ENCODE results near the gene RPP14.

The RPP14 gene

DNA sequence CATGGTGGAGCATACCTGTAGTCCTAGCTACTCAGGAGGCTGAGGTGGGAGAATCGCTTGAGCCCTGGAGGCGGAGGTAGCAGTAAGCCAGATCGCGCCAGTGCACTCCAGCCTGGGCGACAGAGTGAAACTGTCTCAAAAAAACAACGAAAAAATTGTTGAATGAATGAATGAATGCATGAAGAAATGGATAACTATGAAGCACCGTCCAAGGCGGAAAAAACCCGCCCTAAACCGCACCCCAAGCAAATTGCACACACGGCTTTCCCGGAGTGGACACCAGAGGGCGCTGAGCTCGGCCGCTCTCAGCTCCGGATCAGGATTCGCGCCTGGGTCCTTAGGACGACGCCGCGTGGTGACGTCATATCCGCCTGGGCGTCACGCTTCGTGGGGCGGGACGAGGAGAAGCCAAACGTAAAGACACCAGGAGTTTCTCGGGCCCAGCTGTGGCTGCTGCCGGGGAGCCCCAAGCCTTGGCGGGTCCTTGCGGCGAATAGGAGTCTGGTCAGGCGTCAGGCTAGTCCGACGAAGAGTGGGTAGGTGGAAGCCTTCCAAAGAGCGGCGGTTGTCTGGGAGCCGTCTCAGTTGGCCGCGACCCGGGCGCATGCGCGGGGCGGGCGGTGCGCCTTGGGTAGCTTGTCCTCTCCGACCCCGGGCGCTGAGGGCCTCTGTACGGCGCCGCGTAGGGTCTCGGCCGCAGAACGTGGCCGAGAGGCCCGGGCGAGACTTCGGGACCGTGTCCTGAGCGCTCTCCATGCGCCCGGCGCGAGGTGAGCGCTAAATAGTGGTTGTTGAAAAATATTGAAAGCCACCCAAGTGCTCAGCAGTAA lies at the start of gene RPP14, which contains the start of gene HTD2:
Gene RPP14 (plus strand): TSS at position 364 of the 830 bp plus-strand sequence. CDS start 4,085 bp downstream, outside the sequence.
Gene HTD2 (plus strand): TSS at position 639 of the 830 bp plus-strand sequence. CDS start 11,094 bp downstream, outside the sequence.
- TF ChIP-seq, protein P1, sequence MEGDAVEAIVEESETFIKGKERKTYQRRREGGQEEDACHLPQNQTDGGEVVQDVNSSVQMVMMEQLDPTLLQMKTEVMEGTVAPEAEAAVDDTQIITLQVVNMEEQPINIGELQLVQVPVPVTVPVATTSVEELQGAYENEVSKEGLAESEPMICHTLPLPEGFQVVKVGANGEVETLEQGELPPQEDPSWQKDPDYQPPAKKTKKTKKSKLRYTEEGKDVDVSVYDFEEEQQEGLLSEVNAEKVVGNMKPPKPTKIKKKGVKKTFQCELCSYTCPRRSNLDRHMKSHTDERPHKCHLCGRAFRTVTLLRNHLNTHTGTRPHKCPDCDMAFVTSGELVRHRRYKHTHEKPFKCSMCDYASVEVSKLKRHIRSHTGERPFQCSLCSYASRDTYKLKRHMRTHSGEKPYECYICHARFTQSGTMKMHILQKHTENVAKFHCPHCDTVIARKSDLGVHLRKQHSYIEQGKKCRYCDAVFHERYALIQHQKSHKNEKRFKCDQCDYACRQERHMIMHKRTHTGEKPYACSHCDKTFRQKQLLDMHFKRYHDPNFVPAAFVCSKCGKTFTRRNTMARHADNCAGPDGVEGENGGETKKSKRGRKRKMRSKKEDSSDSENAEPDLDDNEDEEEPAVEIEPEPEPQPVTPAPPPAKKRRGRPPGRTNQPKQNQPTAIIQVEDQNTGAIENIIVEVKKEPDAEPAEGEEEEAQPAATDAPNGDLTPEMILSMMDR (IDR thresholded peaks at IDR 0.05; ENCODE audit: low read depth, low read length), result peak; percentile 97
- H3K4me3 ChIP-seq (replicated peaks in 1 of 2; ENCODE audit: low read depth in 2 of 2, low read length in 2 of 2), result peak within 1 kb of the TSS; percentile 72 to 91

DNA sequence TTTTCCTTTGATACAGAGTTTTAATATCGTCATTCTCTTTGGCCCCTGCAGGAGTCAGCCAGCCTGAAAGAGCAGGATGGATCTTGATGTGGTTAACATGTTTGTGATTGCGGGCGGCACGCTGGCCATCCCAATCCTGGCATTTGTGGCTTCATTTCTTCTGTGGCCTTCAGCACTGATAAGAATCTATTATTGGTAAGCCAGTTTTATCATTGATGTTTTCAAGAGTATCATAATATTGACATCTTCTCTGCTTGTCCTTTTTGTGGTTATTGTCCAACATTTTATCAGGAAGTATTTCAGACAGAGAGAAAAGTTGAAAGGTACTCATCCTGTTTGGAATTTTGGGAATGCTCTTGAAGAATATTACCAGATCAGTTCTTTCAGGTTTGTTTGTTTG lies 49.5 kb upstream of the RPP14 start:
- DNase-seq (ENCODE audit: low read depth in 2 of 2), result no peak
- no peak overlapping the region for H3K4me3 ChIP-seq (replicated peaks in 1 of 2; ENCODE audit: low read depth in 2 of 2, low read length in 2 of 2)
- TF ChIP-seq, protein P1 (IDR thresholded peaks at IDR 0.05; ENCODE audit: low read depth, low read length), result no peak

More for the DNA sequence above, at the start of gene RPP14, which contains the start of gene HTD2:
- peak; percentile 98 to 99 for DNase-seq (ENCODE audit: low read depth in 2 of 2)

DNA sequence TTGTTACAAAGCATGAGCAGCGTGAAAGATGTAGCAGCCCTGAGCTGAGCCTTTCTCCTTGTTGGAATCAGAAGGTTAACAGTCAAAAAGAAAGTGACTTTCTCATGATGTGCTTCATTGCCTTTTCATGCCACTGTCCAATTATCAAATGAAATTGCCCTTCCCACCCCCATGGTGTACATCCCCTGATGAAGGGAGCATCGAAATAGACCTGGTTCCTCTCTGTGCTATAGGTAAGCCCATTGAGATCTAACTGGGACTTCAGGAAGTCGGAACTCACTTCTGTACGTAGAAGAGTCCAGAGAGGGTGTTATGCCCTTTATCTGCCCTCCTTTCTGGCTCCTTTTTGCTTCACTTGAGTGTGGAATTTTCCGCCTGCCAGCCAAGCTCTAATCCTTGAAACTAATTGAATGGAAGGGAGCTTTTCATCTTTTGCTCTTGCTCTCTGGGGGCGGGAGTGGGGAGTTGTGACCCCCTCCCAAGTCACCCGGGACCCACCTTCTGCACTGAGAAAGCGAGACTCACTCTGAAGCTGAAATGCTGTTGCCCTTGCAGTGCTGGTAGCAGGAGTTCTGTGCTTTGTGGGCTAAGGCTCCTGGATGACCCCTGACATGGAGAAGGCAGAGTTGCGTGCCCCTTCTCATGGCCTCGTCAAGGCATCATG lies 47.5 kb upstream of the RPP14 start:
- DNase-seq (ENCODE audit: low read depth in 2 of 2), result no peak
- H3K4me3 ChIP-seq (replicated peaks in 1 of 2; ENCODE audit: low read depth in 2 of 2, low read length in 2 of 2), result no peak overlapping the region
- TF ChIP-seq, protein P1 (IDR thresholded peaks at IDR 0.05; ENCODE audit: low read depth, low read length), result no peak

DNA sequence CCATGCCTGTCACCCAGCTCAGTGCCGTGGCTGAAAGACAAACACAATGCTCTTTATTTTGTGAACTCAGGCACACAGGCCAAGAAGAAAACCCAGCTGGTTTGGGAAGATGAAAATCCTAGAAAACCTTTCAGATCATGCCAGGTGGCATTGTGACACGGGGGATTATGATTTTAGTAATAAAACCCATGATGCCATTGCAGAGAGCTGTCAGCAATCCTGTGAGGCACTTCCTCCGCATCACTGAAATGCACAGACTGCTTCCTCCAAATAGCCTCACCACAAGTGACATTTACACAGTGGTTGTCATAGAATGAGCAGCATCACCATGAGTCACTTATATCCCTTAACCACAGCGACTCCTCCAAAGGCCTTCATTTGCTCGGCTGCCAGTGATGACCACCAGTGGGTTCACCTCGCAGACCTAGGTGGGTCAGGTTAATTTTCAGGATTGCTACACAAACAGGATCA lies 45.7 kb upstream of the RPP14 start:
- H3K4me3 ChIP-seq (replicated peaks in 1 of 2; ENCODE audit: low read depth in 2 of 2, low read length in 2 of 2), result no peak overlapping the region
- DNase-seq (ENCODE audit: low read depth in 2 of 2), result peak in 1 of 2 donors; percentile 81
- TF ChIP-seq, protein P1 (IDR thresholded peaks at IDR 0.05; ENCODE audit: low read depth, low read length), result no peak

DNA sequence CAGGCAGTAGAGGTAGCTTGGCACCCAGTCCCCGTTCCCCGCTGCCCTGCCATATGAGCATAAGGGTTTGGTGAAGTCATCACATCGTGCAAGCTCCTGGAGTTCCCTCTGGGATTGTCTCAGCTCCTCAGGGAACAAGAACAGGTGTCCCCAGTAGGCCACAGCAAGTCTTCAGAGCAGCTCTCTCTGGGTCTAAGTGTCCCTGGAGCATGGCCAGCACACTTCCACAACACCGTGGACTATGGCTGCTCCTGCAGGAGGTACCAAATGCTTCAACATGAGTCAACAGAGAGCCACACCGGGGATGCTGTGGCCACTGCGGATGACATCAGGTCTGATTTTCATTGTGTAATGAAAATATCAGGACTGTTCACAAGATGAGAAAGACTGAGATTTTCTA lies 45.3 kb upstream of the RPP14 start:
- TF ChIP-seq, protein P1 (IDR thresholded peaks at IDR 0.05; ENCODE audit: low read depth, low read length), result no peak
- H3K4me3 ChIP-seq (replicated peaks in 1 of 2; ENCODE audit: low read depth in 2 of 2, low read length in 2 of 2), result no peak overlapping the region
- DNase-seq (ENCODE audit: low read depth in 2 of 2), result peak in 1 of 2 donors; percentile 72

DNA sequence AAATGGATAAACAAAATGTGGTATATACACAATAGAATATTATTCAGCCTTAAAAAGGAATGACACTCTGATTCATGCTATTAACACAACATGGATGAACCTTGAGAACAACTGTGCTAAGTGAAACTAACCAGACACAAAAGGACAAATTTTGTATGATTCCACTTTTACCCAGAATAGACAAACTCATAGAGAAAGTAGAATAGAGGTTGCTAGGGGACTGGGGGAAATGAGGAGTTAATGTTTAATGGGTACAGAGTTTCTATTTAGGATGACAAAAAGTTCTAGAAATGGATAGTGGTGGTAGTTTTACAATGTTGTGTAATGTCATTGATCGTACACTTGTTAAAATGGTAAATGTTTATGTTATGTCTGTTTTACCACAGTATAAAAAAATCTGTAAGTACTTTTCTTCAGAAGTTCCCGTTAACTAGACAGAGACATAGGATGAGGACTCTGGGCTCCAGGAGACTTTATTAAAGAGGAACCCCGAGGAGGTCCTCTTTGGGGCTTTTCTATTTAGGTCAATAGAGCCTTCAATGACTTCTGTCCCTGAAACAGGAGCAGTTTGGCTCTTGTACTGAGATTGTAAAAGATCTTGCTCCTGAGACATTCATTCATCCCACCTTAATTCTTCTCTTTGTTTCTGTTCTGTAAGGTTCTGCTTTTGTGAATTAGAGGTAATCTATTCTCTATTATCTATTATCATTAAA lies 43.9 kb upstream of the RPP14 start:
- H3K4me3 ChIP-seq (replicated peaks in 1 of 2; ENCODE audit: low read depth in 2 of 2, low read length in 2 of 2), result no peak overlapping the region
- TF ChIP-seq, protein P1 (IDR thresholded peaks at IDR 0.05; ENCODE audit: low read depth, low read length), result no peak
- DNase-seq (ENCODE audit: low read depth in 2 of 2), result no peak
